ENCODE data around the gene MEX3A. TPM values are rescaled to one million over a fixed set of nuclear protein-coding genes. Genes with fewer than 3 reads are reported as not detected.

The MEX3A gene
- under 1 TPM; 0.05 to 0.16 (median 0.14) TPM for total RNA-seq
- 0.05 TPM for total RNA-seq (2013)

- Mint-ChIP-seq H3K4me3 (peak within 1 kb of the TSS; percentile 86), H3K27ac (peak within 1 kb of the TSS in 1 of 2 donors; percentile 69), H3K9me3 (no peaks in the 10 kb centered on the region), H3K27me3 (ENCODE audit: low read depth in 2 of 2) (peaks cover 12 to 33% of the 10 kb centered on the region in 2 donors), H3K36me3 (no peaks in the 10 kb centered on the region), H3K4me1 (peaks cover 0 to 11% of the 10 kb centered on the region in 2 donors)
- H3K4me3 ChIP-seq (ENCODE audit: low read length): peak within 1 kb of the TSS; percentile 79
- peaks cover 21% of the 10 kb centered on the region for H3K4me1 ChIP-seq (ENCODE audit: control insufficient read depth, insufficient read depth, low read length)
- H3K27me3 ChIP-seq (ENCODE audit: control insufficient read depth, insufficient read depth, low read length): peaks cover 15% of the 10 kb centered on the region
- no peak within 1 kb of the TSS for H3K27ac ChIP-seq (ENCODE audit: low read length)
- no peaks in the 10 kb centered on the region for H3K36me3 ChIP-seq (ENCODE audit: control insufficient read depth, insufficient read depth, low read length)
- WGBS (ENCODE audit: insufficient coverage): 0% methylated on average over 60 of the region's 62 CpGs
- intact Hi-C loops (cut with micrococcal nuclease): no loop called here
- TF ChIP-seq CTCF (IDR thresholded peaks at IDR 0.05): no peak
- DNase-seq (peak; percentile 58 to 71), ATAC-seq (peak; percentile 84 to 93 (median 86))
- no peaks in the 10 kb centered on the region for H3K9me3 ChIP-seq (ENCODE audit: control insufficient read depth, insufficient read depth, low read length)
Measured at GRCh38 chr1:156082309-156083091, at the start of gene MEX3A. Gene MEX3A, minus strand, starts transcription at chr1:156082465. Its CDS starts 467 bp downstream, at chr1:156081998.

- peaks cover 7% of the 10 kb centered on the region for H3K27me3 ChIP-seq (ENCODE audit: control insufficient read depth, insufficient read depth, low read length)
- H3K4me3 ChIP-seq (ENCODE audit: low read length): no peak overlapping the region
- 83% methylated on average over 6 of the region's 6 CpGs for WGBS (ENCODE audit: insufficient coverage)
- no peaks in the 10 kb centered on the region for H3K9me3 ChIP-seq (ENCODE audit: control insufficient read depth, insufficient read depth, low read length)
- H3K36me3 ChIP-seq (ENCODE audit: control insufficient read depth, insufficient read depth, low read length): no peaks in the 10 kb centered on the region
- no peak overlapping the region for H3K27ac ChIP-seq (ENCODE audit: low read length)
- Mint-ChIP-seq H3K4me3 (no peak overlapping the region), H3K36me3 (no peaks in the 10 kb centered on the region), H3K27ac (no peak overlapping the region), H3K4me1 (peaks cover 12 to 34% of the 10 kb centered on the region in 2 donors), H3K9me3 (no peaks in the 10 kb centered on the region), H3K27me3 (ENCODE audit: low read depth in 2 of 2) (no peaks in the 10 kb centered on the region)
- TF ChIP-seq CTCF (IDR thresholded peaks at IDR 0.05): peak; percentile 25
- ATAC-seq: no peak
- intact Hi-C loops (cut with micrococcal nuclease): loop anchor here (1.0 kb wide), 2 partner anchors 34 to 40 kb away; no protein-coding TSS in a partner anchor
- no peak for DNase-seq
- peaks cover 50% of the 10 kb centered on the region for H3K4me1 ChIP-seq (ENCODE audit: control insufficient read depth, insufficient read depth, low read length)
Measured at GRCh38 chr1:156130578-156130942, 48.3 kb upstream of the MEX3A start.

GRCh38 chr1:156129687-156130577, 47.7 kb upstream of the MEX3A start:
- peaks cover 7% of the 10 kb centered on the region for H3K27me3 ChIP-seq (ENCODE audit: control insufficient read depth, insufficient read depth, low read length)
- TF ChIP-seq CTCF (IDR thresholded peaks at IDR 0.05): peak; percentile 93
- 55% methylated on average over 7 of the region's 7 CpGs for WGBS (ENCODE audit: insufficient coverage)
- H3K36me3 ChIP-seq (ENCODE audit: control insufficient read depth, insufficient read depth, low read length): no peaks in the 10 kb centered on the region
- Mint-ChIP-seq H3K4me1 (peaks cover 15 to 39% of the 10 kb centered on the region in 2 donors), H3K27ac (peak overlapping the region; percentile 63 to 92), H3K9me3 (no peaks in the 10 kb centered on the region), H3K27me3 (ENCODE audit: low read depth in 2 of 2) (no peaks in the 10 kb centered on the region), H3K4me3 (no peak overlapping the region), H3K36me3 (no peaks in the 10 kb centered on the region)
- H3K4me3 ChIP-seq (ENCODE audit: low read length): no peak overlapping the region
- DNase-seq (peak; percentile 74 to 87), ATAC-seq (peak; percentile 44 to 58 (median 57))
- peaks cover 56% of the 10 kb centered on the region for H3K4me1 ChIP-seq (ENCODE audit: control insufficient read depth, insufficient read depth, low read length)
- H3K9me3 ChIP-seq (ENCODE audit: control insufficient read depth, insufficient read depth, low read length): no peaks in the 10 kb centered on the region
- H3K27ac ChIP-seq (ENCODE audit: low read length): no peak overlapping the region
- intact Hi-C loops (cut with micrococcal nuclease): loop anchor here (1.0 kb wide), 2 partner anchors 34 to 40 kb away; no protein-coding TSS in a partner anchor

Data from natural killer cell (primary cell).